HG03060 (cell line): ENCODE data around the gene DISC1.
"Not testable (repeated sequence)": the region's sequence is repeated elsewhere in the genome, so short reads cannot be mapped to it uniquely, and the experiment has no call there.

Experiments
- ATAC-seq: cut with Tn5 transposase; IDR thresholded peaks from one replicate; pipeline ENCODE4 v1.9.1; 2021; ENCODE audit warnings: low read depth, moderate number of reproducible peaks; ENCODE audit not compliant: unreplicated experiment

Gene DISC1

GRCh38 chr1:231605149-231606100, 21.2 kb upstream of the DISC1 start:
- ATAC-seq = no peak

DNA sequence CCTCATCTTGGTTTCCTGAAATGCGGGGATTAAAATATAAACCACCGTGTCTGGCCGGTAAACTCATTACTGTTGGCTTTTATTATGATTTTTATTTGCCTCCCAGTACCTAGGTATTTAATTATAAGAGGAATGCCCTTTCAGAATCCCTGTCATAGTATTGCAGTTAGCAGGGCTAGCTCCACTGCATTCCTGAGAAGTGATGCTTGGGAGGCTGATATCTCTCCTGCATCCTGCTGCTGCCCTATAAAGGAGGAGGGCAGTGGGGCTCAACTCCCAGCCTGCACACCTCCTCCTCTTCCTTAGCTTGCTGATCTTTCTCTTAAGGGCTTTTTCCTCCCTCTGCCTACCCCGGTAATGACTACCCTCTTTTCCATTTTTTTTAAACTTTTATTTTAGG, 19.9 kb upstream of the DISC1 start:
- no peak for ATAC-seq

DNA sequence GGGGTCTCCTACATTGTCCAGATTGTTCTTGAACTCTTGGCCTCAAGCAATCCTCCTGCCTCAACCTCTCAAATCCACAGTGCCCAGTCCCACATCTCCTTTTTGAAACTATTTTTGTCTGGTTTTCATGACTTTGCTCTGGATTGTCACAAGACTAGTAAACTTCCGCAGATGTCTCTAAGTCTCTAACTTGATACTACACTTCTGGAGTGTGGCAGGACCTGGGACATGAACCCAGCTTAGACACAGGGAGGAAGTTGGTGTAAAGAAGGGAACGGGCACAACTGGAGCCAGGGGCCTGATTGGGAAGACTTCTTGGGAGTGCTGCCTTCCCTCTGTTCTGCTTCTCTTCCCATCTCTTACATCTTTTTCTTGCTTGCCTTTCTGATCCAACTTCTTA, 16.2 kb upstream of the DISC1 start:
- no peak for ATAC-seq

- no peak for ATAC-seq
Measured at GRCh38 chr1:231611111-231611510, 15.5 kb upstream of the DISC1 start.

- ATAC-seq = no peak
Measured at GRCh38 chr1:231611851-231612250, 14.7 kb upstream of the DISC1 start.

- peak; percentile 92 for ATAC-seq
Measured at GRCh38 chr1:231612393-231613089, 14.0 kb upstream of the DISC1 start.

- ATAC-seq = no peak
Measured at GRCh38 chr1:231613419-231614349, 12.9 kb upstream of the DISC1 start.

DNA sequence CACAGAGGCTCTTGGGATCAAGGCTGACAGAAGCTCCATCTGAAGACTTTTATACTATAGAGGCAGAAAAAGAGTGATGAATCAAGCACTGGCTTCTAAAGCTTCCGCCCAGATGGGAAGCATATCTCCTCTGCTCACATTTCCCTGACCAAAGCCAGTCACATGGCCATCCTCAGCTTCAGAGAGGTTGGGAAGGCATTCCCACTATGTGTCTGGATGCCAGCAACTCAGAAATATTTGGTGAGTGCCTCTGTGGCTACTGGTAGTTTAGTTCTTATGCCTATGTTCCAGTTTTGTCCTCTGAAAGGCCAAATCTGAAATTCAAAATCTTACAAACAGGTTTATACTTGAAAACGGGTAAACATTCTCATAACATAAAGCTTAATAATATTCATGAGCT, 9.9 kb upstream of the DISC1 start:
- no peak for ATAC-seq

DNA sequence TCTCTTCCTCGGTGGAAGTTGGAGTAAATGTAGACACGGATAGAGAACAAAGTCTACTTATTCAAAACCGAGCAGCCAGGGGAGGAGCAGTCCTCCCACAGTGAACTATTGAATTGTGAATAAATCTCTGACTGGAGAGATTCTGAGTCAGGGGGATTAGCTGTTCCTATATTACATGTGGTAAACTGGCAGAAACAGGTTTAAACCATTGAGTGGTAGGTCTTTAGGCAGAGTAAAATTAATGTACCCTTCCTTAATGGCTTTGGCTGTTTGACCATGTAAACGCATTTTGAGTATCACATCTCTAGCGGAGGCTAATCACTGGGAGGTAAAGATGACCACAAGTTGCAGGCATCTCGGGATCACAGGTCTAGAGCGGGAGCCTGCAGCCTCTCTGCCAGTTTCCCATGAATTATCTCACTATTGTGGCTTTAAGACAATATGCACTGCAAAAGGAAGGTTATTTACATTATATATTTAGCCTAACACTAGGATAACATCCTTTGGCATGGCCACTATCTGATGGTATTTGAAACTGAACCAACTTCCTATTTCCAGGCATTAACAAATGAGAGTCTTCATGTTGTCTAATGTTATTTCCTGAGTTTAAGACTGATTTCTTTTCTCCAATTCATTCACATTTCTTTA, 7.9 kb upstream of the DISC1 start:
- no peak for ATAC-seq

DNA sequence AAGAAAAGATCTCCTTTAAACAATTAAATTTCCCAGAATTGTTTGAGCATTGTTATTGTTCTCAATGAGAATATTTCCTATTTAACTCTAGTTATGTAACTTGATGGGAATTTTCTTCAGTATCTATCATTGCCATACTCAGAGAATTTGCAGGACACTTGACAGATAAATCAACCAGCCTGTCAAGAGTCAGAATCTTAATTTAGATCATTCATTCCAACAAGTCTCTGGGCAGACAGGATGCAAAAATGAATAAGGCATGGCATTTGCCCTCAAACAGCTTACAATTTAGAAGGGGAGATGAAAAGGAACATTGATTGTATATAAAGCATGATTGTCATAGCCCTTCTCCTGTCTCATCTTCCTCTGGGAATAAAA, 7.3 kb upstream of the DISC1 start:
- ATAC-seq = no peak

DNA sequence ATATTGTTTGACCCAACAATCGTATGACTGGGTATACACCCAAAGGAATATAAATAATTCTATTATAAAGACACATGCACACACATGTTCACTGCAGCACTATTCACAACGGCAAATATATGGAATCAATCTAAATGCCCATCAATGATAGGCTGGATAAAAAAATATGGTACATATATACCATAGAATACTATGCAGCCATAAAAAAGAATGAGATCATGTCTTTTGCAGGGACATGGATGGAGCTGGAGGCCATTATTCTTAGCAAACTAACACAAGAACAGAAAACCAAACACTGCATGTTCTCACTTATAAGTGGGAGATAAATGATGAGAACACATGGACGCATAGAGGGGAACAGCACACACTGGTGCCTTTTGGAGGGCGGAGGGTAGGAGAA, 1.5 kb upstream of the DISC1 start:
- ATAC-seq = not testable (repeated sequence)

DNA sequence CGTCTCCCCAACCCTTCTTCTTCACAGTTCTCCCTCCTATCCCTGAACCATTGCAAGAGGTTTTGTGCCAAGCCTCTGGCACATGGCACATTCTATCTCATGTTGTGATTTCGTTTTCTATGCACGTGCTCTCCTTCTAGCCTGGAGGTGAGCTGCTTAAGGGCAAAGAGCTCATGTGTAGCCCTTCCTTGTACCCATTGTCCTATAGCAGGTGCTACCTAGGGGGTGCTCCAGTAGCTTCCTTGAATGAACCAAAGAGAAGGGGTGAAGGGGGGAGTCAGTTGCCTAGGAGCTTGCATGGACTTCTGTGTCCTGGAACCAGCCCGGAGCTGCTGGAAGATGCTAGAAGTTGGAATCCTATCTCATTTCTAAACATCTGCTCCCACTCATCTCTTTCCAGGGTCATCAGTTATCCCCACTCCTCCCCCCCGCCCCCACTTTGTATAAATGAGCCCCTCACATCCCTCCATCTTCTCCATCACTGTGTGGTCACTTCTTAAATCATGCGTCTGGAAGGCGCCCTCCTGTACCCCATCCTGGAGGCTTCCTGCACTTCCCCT, 535 bp upstream of the DISC1 start:
- no peak for ATAC-seq

- ATAC-seq = no peak
Measured at GRCh38 chr1:231626951-231627614, 493 bp downstream of the DISC1 start.

- no peak for ATAC-seq
Measured at GRCh38 chr1:231628207-231628876, 1.8 kb downstream of the DISC1 start.

DNA sequence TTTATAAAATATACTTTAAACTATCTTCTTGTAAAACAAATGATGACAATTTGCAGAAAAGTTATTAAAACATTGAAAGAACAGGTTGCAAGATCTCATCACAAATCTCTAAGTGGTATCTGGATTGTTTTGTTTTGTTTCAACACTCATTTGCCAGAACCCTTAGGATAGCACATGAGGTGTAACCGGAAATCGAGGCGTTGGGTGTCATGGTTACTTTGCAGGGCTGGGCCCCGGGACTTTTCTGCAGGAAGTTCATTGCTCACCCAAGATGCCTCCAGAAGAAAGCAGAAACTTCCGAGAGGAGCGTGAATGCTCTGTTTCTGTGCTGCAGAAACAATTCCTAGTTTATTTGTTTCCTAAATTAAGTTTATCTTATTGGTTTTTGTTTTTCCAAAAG, 2.5 kb downstream of the DISC1 start:
- no peak for ATAC-seq

- ATAC-seq = no peak
Measured at GRCh38 chr1:231630558-231631205, 4.1 kb downstream of the DISC1 start.

DNA sequence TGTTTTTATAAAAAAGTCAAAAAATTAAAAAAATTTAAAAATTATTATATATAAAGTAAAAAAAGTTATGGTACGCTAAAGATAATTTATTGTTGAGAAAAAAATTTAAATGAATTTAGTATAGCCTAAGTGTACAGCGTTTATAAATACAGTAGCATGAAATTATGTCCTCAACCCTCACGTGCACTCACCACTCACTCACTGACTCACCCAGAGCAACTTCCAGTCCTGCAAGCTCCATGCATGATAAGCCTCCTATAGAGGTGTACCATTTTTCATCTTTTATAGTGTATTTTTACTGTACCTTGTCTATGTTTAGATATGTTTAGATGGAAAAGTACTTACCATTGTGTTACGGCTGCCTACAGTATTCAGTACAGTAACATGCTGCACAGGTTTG, 5.1 kb downstream of the DISC1 start:
- ATAC-seq = no peak

GRCh38 chr1:231632119-231632518, 5.5 kb downstream of the DISC1 start:
- no peak for ATAC-seq
